GM12874 (cell line): ENCODE measurements around the gene FRMD5.

Source experiments
- TF ChIP-seq, protein P1 (sequence below): IDR thresholded peaks from 2 replicates; pipeline ENCODE4 v1.5.1; 2011; ENCODE audit warnings: low read depth, mild to moderate bottlenecking, control low read depth, low read length, moderate library complexity; ENCODE audit not compliant: insufficient read depth

FRMD5 gene

DNA sequence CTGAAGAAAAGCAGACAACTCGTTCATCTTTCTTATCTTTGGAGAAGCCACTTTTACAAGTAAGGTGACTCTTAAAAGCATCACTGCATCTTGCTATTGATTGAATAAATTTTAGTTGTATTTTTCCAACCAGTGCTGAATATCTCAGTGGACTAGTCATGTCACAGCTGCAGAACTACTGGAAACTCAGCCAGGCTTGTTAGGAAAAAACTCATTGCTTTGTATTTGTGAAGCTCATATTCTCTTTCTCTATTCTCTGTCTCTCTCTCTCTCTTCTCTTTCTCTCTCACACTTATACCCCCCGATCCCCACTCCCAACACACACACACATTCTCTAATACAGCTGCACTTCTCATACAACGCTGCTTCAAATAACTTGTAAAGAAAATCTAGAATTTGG lies 264.0 kb downstream of the FRMD5 start:
- TF ChIP-seq, protein P1, sequence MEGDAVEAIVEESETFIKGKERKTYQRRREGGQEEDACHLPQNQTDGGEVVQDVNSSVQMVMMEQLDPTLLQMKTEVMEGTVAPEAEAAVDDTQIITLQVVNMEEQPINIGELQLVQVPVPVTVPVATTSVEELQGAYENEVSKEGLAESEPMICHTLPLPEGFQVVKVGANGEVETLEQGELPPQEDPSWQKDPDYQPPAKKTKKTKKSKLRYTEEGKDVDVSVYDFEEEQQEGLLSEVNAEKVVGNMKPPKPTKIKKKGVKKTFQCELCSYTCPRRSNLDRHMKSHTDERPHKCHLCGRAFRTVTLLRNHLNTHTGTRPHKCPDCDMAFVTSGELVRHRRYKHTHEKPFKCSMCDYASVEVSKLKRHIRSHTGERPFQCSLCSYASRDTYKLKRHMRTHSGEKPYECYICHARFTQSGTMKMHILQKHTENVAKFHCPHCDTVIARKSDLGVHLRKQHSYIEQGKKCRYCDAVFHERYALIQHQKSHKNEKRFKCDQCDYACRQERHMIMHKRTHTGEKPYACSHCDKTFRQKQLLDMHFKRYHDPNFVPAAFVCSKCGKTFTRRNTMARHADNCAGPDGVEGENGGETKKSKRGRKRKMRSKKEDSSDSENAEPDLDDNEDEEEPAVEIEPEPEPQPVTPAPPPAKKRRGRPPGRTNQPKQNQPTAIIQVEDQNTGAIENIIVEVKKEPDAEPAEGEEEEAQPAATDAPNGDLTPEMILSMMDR = no peak

DNA sequence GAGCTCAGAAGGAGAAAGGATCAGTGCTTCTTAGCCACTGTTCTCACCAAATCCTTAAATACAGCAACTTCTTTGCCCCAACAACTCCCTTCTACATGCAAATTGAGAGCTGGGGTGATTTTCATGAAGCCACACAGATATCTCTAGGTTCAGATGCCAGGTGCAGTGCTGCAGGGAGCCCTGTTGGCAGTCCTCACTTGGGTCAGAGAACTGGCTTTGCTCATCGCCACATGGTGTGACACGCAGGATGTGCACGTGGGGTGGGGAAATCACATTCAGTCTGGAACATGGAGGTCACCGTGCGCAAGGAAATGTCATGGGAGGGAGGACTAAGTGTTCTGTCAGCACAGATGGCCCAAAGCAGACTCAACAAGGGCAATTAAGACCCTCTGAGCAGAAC lies 264.5 kb downstream of the FRMD5 start:
- TF ChIP-seq, protein P1 = no peak

DNA sequence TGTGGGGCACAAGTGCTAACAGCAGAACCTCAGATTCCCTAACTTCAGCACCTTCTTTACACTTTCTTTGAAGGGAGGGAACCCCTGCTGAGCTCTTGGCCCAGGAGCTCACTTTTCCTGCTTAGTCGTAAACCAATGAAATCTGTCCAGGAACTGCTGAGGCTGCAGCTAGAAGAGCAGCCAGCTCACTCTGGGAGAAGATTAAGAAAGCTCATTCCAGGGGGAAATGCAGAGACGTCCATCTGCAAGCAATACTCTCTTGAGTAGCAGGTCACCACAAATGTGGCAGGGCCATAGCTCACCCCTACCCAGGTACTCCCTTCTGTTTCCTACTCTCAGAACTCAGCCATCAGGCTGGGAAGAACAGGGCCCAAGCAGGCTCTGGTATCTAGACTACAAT lies 265.0 kb downstream of the FRMD5 start:
- TF ChIP-seq, protein P1 = no peak

DNA sequence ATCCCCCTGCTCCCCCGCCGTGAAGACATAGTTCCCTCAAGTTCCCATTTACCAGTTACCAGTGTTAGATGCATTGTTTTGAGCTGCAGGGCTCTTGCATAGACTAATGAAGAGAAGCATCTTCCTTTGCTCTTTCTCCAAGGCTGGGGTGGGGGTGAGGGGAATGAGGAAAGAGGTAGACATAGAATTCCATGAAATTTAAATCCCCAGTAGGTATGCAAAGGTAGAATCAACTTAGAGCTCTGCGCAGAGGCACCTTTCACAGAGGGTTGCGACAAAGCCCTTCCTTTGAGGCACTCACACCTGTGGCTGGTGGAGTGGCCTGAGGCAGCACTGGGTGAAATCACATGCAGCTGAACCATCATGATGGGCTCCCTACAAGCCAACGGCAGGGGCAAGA lies 266.9 kb downstream of the FRMD5 start:
- TF ChIP-seq, protein P1 = no peak

DNA sequence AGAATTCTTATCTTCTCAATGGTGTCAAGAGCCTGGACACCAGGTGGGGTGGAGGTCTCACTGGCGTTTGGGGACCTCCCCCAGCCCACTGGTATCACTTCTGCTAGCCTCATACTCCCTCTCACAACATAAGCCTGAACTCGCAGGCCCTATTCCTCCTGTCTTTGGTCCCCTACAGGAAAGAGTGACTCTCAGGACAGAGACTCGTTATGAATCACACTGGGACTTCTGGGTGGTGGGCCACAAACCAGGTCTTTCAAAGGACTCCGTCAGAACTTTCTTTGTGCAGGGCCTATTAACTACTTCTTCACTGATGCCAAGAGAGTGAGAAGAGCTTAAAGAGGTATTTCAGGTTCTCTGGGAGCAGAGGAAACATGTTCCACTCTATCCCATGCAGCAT lies 267.9 kb downstream of the FRMD5 start:
- TF ChIP-seq, protein P1 = no peak

DNA sequence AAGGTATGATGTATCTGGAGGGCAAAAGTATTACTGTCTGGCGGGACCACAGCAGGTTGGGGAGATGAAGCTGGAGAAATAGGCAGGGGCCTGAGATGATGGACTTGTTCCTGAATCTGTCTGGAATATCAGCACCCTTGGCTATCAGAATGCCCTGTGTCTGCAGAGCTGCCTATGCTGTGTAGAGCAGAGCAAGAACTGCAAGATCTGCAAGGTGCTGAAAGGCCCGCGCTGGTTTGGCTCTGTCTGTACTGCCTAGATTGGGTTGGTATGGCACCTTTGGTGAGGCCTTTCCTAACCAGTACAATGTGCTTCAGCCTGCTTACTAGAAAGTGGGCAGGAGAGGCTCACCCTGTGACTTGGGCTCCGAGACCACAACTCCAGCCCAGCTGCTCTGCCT lies 271.5 kb downstream of the FRMD5 start:
- TF ChIP-seq, protein P1 = no peak

DNA sequence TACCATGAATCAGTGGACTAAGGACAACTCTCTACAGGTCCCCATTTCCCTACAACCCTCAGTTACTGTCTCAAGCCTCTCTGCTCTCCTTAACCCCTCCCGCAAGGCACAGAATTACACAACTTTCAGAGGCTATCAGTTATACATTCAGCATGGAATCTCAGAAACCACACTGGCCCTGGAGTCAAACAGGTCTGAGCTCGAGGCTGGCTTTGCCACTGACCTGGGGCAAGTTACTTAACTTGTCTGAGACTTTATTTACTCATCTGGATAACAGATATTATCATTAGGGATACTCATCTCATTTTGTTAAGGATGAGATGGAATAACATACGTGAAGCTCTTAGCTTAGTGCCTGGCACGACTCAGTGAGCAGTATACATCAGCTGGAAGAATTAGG lies 273.1 kb downstream of the FRMD5 start:
- TF ChIP-seq, protein P1 = no peak

DNA sequence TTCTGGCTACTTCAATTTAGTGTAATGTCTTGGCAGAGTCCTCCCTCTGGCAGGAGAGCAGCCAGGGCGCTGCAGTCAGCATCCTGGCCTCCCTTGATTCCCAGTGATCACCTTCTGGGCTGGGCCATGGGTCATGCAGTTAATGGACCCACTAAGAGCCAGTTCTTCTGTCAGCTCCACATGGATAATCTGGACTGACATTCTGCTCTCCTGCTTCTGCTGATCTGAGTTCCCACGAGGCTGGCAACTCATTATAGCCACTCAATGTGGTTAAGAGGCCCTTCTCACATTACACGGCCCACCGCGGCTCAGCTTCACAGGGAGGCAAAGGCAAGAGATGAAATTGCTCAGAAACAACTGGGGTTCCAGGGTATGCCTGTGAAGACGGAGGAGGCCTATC lies 274.3 kb downstream of the FRMD5 start:
- TF ChIP-seq, protein P1 = no peak
